Measurements from ENCODE around the gene PSMB11. TPM values are rescaled to one million over a fixed set of nuclear protein-coding genes. Genes with fewer than 3 reads are reported as not detected.

Gene PSMB11
- total RNA-seq, 4 donors from 2014 or later: not detected

DNA sequence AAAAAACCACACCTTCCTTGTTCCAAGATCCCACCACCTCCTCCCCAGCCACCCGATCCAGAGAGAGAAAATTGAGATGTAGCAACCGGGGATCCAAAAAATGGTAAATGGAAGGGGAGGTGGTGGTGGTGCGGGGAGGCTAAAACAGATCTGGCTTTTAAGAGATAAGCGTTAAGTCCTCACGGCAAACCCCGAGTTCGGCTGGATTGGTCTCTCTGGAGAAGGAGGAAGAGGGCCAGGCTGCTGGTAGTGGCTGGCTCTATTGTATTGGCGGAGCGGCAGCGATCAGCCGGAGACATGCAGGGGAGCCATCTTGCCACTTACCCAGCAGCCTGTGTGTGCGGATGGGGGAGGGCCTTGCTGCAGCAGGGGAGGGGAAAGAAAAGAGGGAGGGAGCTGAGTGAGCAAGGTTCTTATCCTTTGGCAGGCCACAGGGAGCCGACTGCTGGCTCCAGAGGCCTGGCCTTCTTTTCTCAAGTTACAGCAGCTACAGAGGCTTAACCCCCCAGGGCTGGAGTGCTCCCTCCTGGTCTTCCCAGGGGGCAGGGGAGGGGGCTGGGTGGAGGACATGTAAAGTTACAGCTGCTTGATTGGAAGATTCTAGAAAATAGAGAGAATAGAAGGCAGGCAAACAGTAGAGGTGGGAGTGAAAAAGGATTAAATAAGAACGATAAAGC is 29.4 kb downstream of the PSMB11 start:
- under 1% methylated on average over 14 of the region's 14 CpGs for WGBS
- TF ChIP-seq POLR2AphosphoS5 (IDR thresholded peaks at IDR 0.05) (no peak), EP300 (IDR thresholded peaks at IDR 0.05) (no peak), POLR2A (IDR thresholded peaks at IDR 0.05) (no peak)
- TF ChIP-seq, protein P1, sequence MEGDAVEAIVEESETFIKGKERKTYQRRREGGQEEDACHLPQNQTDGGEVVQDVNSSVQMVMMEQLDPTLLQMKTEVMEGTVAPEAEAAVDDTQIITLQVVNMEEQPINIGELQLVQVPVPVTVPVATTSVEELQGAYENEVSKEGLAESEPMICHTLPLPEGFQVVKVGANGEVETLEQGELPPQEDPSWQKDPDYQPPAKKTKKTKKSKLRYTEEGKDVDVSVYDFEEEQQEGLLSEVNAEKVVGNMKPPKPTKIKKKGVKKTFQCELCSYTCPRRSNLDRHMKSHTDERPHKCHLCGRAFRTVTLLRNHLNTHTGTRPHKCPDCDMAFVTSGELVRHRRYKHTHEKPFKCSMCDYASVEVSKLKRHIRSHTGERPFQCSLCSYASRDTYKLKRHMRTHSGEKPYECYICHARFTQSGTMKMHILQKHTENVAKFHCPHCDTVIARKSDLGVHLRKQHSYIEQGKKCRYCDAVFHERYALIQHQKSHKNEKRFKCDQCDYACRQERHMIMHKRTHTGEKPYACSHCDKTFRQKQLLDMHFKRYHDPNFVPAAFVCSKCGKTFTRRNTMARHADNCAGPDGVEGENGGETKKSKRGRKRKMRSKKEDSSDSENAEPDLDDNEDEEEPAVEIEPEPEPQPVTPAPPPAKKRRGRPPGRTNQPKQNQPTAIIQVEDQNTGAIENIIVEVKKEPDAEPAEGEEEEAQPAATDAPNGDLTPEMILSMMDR (IDR thresholded peaks at IDR 0.05): no peak
- peaks cover 51% of the 10 kb centered on the region for H3K4me1 ChIP-seq
- H3K4me3 ChIP-seq: peak overlapping the region; percentile 72
- no peaks in the 10 kb centered on the region for H3K9me3 ChIP-seq
- no peaks in the 10 kb centered on the region for H3K27me3 ChIP-seq
- peaks cover 59% of the 10 kb centered on the region for H3K36me3 ChIP-seq
- DNase-seq (ENCODE audit: low spot score in 2 of 2): peak; percentile 87 to 89
- peak overlapping the region; percentile 87 for H3K27ac ChIP-seq

DNA sequence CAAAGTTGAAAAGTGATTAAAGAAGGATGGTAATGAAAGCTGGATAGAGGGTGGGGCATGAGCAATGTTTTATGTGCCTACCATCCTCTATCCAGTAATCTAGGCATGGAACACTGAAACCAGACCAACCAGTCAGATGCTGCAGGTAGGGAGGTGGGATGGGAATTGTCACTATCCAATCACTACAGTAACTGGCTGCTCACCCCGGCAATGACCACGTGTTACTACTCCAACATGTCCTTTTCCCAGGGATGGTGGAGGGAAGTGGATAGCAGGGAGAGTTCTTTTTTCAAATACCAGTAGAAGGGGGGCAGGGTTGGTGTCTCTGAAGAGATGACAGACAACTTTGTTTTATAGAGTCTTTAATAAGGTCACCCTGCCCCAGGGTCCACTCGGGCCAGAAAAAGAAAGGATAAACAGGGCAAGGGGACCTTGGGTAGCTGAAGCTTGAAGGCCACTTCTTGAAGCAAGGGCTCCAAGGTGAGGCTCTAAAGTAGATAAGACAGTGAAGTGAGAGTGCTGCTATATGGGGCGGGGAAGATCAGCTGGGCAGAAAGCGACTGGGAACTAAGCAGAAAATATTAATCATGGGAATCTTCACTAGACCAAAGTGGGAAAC is 30.0 kb downstream of the PSMB11 start:
- H3K36me3 ChIP-seq: peaks cover 59% of the 10 kb centered on the region
- TF ChIP-seq, protein P1 (IDR thresholded peaks at IDR 0.05): no peak
- TF ChIP-seq EP300 (IDR thresholded peaks at IDR 0.05) (no peak), POLR2A (IDR thresholded peaks at IDR 0.05) (no peak), POLR2AphosphoS5 (IDR thresholded peaks at IDR 0.05) (no peak)
- H3K27ac ChIP-seq: peak overlapping the region; percentile 87
- no peaks in the 10 kb centered on the region for H3K9me3 ChIP-seq
- DNase-seq (ENCODE audit: low spot score in 2 of 2): no peak
- peak overlapping the region; percentile 72 for H3K4me3 ChIP-seq
- H3K4me1 ChIP-seq: peaks cover 52% of the 10 kb centered on the region
- H3K27me3 ChIP-seq: no peaks in the 10 kb centered on the region
- WGBS: 46% methylated on average over 5 of the region's 5 CpGs

GRCh38 chr14:23074906-23075305 is 32.9 kb downstream of the PSMB11 start:
- Histone ChIP-seq H3K27me3 (no peaks in the 10 kb centered on the region), H3K4me3 (no peak overlapping the region), H3K36me3 (peaks cover 67% of the 10 kb centered on the region), H3K9me3 (no peaks in the 10 kb centered on the region), H3K4me1 (peaks cover 52% of the 10 kb centered on the region), H3K27ac (no peak overlapping the region)
- no peak for TF ChIP-seq POLR2AphosphoS5 (IDR thresholded peaks at IDR 0.05)
- TF ChIP-seq, protein P1 (IDR thresholded peaks at IDR 0.05): no peak
- TF ChIP-seq POLR2A (IDR thresholded peaks at IDR 0.05): no peak
- TF ChIP-seq EP300 (IDR thresholded peaks at IDR 0.05): no peak
- DNase-seq (ENCODE audit: low spot score in 2 of 2): no peak
- 100% methylated on average over 1 of the region's 1 CpG for WGBS

GRCh38 chr14:23076785-23077408 is 34.9 kb downstream of the PSMB11 start:
- no peaks in the 10 kb centered on the region for H3K27me3 ChIP-seq
- H3K4me1 ChIP-seq: peaks cover 36% of the 10 kb centered on the region
- H3K36me3 ChIP-seq: peaks cover 87% of the 10 kb centered on the region
- H3K4me3 ChIP-seq: no peak overlapping the region
- no peak for DNase-seq (ENCODE audit: low spot score in 2 of 2)
- TF ChIP-seq, protein P1 (IDR thresholded peaks at IDR 0.05): peak in 1 of 2 donors; percentile 55
- TF ChIP-seq POLR2A (IDR thresholded peaks at IDR 0.05): no peak
- H3K9me3 ChIP-seq: no peaks in the 10 kb centered on the region
- 59% methylated on average over 5 of the region's 5 CpGs for whole genome bisulfite sequencing
- H3K27ac ChIP-seq: no peak overlapping the region

- Histone ChIP-seq H3K27ac (peak overlapping the region; percentile 72), H3K4me1 (peaks cover 27% of the 10 kb centered on the region), H3K4me3 (no peak overlapping the region), H3K9me3 (no peaks in the 10 kb centered on the region), H3K27me3 (no peaks in the 10 kb centered on the region), H3K36me3 (peaks cover 85% of the 10 kb centered on the region)
- WGBS: 84% methylated on average over 5 of the region's 5 CpGs
- DNase-seq (ENCODE audit: low spot score in 2 of 2): no peak
- TF ChIP-seq, protein P1 (IDR thresholded peaks at IDR 0.05): no peak
- TF ChIP-seq EP300 (IDR thresholded peaks at IDR 0.05) (no peak), POLR2A (IDR thresholded peaks at IDR 0.05) (no peak)
Measured at GRCh38 chr14:23077962-23078361, 36.0 kb downstream of the PSMB11 start.

All from suprapubic skin (tissue), 4 donors.